ENCODE results near the gene BRIP1. TPM values are rescaled to one million over a fixed set of nuclear protein-coding genes. Genes with fewer than 3 reads are reported as not detected.

BRIP1 gene
- total and polyA plus RNA-seq, 10 of the 15 experiments (the other 5 are each of a cell fraction or from before 2014, with no cell fraction given): 4.0 to 24.2 (median 12.8) TPM

- ChIA-PET SMC1A (ENCODE audit: uncharacterized antibody, unreplicated experiment) (interaction anchor here (0.8 to 2.1 kb wide), 24 partner anchors 13 to 837 kb away, joined by 3 to 80 read pairs (median 4); no protein-coding TSS in a partner anchor), RAD21 (ENCODE audit: unreplicated experiment) (interaction anchor here (0.7 to 2.1 kb wide), 15 partner anchors 9 to 1748 kb away, joined by 3 to 45 read pairs (median 5); no protein-coding TSS in a partner anchor), POLR2A (no interaction called here), CTCF (interaction anchor here (0.6 to 2.1 kb wide), 39 partner anchors 8 to 838 kb away, joined by 3 to 83 read pairs (median 4); partner anchors contain the start of gene BRIP1)
- Histone ChIP-seq H3K36me3 (ENCODE audit: control insufficient read depth in 2 of 2, insufficient read depth in 2 of 2, low read length in 1 of 2) (peaks cover 2 to 4% of the 10 kb centered on the region in 2 experiments; a peak in 1 of 4 replicates), H3K27ac (ENCODE audit: control insufficient read depth, insufficient read depth) (no peak overlapping the region), H2AFZ (ENCODE audit: control insufficient read depth, low read depth, low read length) (no peak overlapping the region), H3K4me3 (no peak overlapping the region), H3K4me1 (ENCODE audit: control insufficient read depth, insufficient read depth, low read length) (no peaks in the 10 kb centered on the region), H3K27me3 (replicated peaks in 1 of 2; ENCODE audit: control insufficient read depth in 2 of 2, insufficient read depth in 2 of 2, low read length in 1 of 2) (no peaks in the 10 kb centered on the region), H3K79me2 (ENCODE audit: control insufficient read depth, insufficient read depth, low read length) (no peaks in the 10 kb centered on the region), H4K20me1 (ENCODE audit: control insufficient read depth, insufficient read depth) (no peaks in the 10 kb centered on the region), H3K9ac (ENCODE audit: control insufficient read depth, insufficient read depth, low read length) (no peak overlapping the region), H3K9me3 (replicated peaks; ENCODE audit: control insufficient read depth, insufficient read depth, low read length) (no peaks in the 10 kb centered on the region), H3K4me2 (ENCODE audit: control insufficient read depth, insufficient read depth) (no peak overlapping the region)
- no TSS peak for BruUV-seq (replicated peaks)
- DNase-seq (ENCODE audit: low read depth, low spot score): peak; percentile 17
- 34% methylated on average over 4 of the region's 4 CpGs for whole genome bisulfite sequencing (ENCODE audit: insufficient coverage, insufficient replicate concordance, low lambda C conversion rate, missing lambda C conversion rate)
- FAIRE-seq: no peak
- ATAC-seq: peak; percentile 86
- in situ Hi-C loops (cut with MboI): loop anchor here (5.0 kb wide), 2 partner anchors 200 to 420 kb away; no protein-coding TSS in a partner anchor
- intact Hi-C loops (cut with micrococcal nuclease; ENCODE audit: unreplicated experiment): loop anchor here (1.0 kb wide), 2 partner anchors 201 to 425 kb away; no protein-coding TSS in a partner anchor
- TF ChIP-seq PAX8 (IDR thresholded peaks at IDR 0.05) (no peak), RB1 (IDR thresholded peaks at IDR 0.05; ENCODE audit: borderline replicate concordance) (no peak), RAD21 (IDR thresholded peaks at IDR 0.05; ENCODE audit: insufficient read depth, low read depth, low read length) (peak; percentile 91), CTCF (IDR thresholded peaks at IDR 0.05 in 2 of 3, conservative IDR thresholded peaks at IDR 0.05 in 1 of 3; ENCODE audit: control insufficient read depth in 2 of 3, extremely low read depth in 1 of 3, insufficient read depth in 1 of 3, low read depth in 3 of 3, low read length in 3 of 3) (peak; percentile 74 to 78 (median 74)), CHD1 (IDR thresholded peaks at IDR 0.05; ENCODE audit: low read depth, low read length) (no peak), CUX1 (IDR thresholded peaks at IDR 0.05; ENCODE audit: insufficient replicate concordance, low read depth, low read length) (no peak), E2F8 (IDR thresholded peaks at IDR 0.05; ENCODE audit: low read depth, partially characterized antibody) (no peak), CHD2 (IDR thresholded peaks at IDR 0.05; ENCODE audit: borderline replicate concordance, low read depth, low read length) (no peak), YY1 (IDR thresholded peaks at IDR 0.05; ENCODE audit: low read depth, low read length) (peak; percentile 51; the same call in 1 of the 2 replicates), IKZF1 (conservative IDR thresholded peaks at IDR 0.05) (no peak)
These were observed 25.9 kb downstream of the BRIP1 start for GRCh38 chr17:61837175-61838051.
